Mucosa of descending colon (tissue), 3 donors: ENCODE measurements around the gene SLC13A4. TPM values are rescaled to one million over a fixed set of nuclear protein-coding genes. Genes with fewer than 3 reads are reported as not detected.
A peak's percentile ranks its signal among the peaks of the same experiment; 100 is the strongest.

ENCODE experiments used
- ATAC-seq: fragments of 200-7000 bp; cut with Tn5 transposase; one replicate; pipeline ENCODE4 v1.9.1; 2020; ENCODE audit warnings: mild to moderate bottlenecking, moderate library complexity
- DNase-seq, 3 donors: peaks; one replicate each; pipeline ENCODE4 v3.0.0-alpha.2; 2020
- H3K36me3 ChIP-seq: fragments of 200-600 bp; one replicate; pipeline ENCODE4 v1.8.0; 2021; ENCODE audit warnings: low read depth, mild to moderate bottlenecking
- H3K4me1 ChIP-seq: fragments of 200-600 bp; one replicate; pipeline ENCODE4 v1.8.0; 2021; ENCODE audit warnings: low read depth, mild to moderate bottlenecking
- H3K4me3 ChIP-seq: fragments of 200-600 bp; one replicate; pipeline ENCODE4 v1.8.0; 2021; ENCODE audit warnings: mild to moderate bottlenecking
- H3K9me3 ChIP-seq: fragments of 200-600 bp; one replicate; pipeline ENCODE4 v1.8.0; 2021; ENCODE audit warnings: mild to moderate bottlenecking
- CTCF ChIP-seq: fragments of 200-600 bp; IDR thresholded peaks from one replicate; pipeline ENCODE4 v1.8.0; 2022; ENCODE audit warnings: antibody characterized with exemption, mild to moderate bottlenecking
- intact Hi-C, 2 donors: fragments of 100-400 bp; cut with DNase I in 1 of 2; cut with micrococcal nuclease in 1 of 2; formaldehyde crosslinking; loops; one replicate each; pipeline versions ENCODE4 v1.11.0 to v1.11.1; 2022; cut with DNase I, micrococcal nuclease
- total RNA-seq, 3 donors: library from RNA; stranded (reverse); fragmentation: NEBNext Ultra II Directional in 2 of 3; extraction: Animal tissue kit (Norgen Biotek cat#: 25700) in 2 of 3; gene quantifications; one replicate each; pipeline versions ENCODE4 v1.2.1 to v1.2.4, GENCODE V29; 2021 to 2023
- donor health status: DM: no; HTN: no; CAD: no; lungs with moderate emphysema.
- donor health status: DM: no; HTN: no; CAD: no.
- donor health status: DM: no; HTN: yes; CAD: no.

The SLC13A4 gene
- total RNA-seq, 3 donors from 2014 or later: not detected

DNA sequence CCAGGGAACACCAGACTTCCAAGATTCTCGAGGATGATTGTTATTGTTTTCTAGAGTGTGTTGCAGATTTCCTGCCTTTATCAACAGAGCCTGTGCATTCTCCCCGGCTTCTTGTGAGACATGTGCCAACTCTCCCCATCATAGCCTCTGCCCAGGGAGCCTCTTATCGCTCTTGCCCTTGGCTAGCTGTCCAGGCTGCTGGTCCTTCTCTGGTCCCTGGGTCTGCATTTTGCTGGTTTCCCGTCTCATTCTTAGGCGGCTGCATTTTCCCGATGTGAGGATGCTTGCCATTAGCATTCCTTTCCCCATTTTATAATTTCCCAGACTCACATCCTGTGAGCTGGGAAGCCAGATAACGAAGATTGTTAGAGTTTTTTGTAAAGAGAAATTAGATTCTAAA is 15.2 kb downstream of the SLC13A4 start:
- H3K9me3 ChIP-seq: no peaks in the 10 kb centered on the region
- ATAC-seq (no peak), DNase-seq (no peak)
- no peaks in the 10 kb centered on the region for H3K36me3 ChIP-seq
- no peak for TF ChIP-seq CTCF
- H3K4me3 ChIP-seq: no peak overlapping the region
- intact Hi-C loops: no loop called here
- H3K4me1 ChIP-seq: no peaks in the 10 kb centered on the region

DNA sequence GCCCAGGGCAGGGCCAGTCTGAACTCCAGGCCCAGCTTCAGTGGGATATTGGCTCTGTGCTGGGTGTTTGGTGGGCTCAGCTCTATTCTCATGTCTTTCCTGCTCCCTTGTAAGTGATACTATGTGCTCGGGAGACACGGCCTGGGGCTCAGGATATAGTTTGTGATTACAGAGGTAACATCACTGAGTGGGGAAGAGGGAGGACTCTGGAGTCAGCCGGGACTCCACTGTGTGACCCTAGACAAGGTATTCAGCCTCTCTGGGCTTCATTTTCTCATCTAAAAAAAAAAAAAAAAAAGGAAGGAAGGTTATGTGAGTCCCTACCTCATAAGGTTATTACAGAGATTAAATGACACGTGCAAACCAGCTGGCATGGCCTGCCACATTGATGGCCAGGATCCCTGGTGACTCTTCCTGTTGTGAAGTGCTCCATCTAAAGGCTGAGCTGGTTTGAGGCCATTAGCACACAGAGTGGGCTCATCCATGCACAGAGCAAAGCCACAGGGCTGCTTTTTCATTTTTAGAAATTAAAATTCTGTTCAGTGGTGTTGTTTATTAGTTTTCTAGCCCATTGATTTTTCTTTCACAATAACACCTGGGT is 15.7 kb downstream of the SLC13A4 start:
- H3K9me3 ChIP-seq: no peaks in the 10 kb centered on the region
- no peak for TF ChIP-seq CTCF
- H3K4me3 ChIP-seq: no peak overlapping the region
- ATAC-seq (no peak), DNase-seq (no peak)
- H3K36me3 ChIP-seq: no peaks in the 10 kb centered on the region
- intact Hi-C loops: no loop called here
- no peaks in the 10 kb centered on the region for H3K4me1 ChIP-seq

DNA sequence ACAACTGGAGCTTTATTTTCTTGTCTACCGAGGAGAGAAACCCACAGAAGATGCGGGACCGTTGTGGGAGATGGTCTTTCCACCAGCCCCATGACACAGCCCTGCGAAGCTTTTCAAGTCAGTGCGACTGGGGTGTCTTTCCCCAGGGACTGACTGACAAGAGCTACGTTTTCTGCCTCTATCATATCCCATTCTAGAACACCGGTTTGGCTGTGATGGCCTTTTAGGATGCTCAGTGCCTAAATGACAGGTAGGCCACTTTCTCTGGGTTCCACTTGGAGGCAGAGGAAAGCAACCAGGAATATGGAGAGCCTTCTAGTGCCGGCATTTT is 16.9 kb downstream of the SLC13A4 start:
- Histone ChIP-seq H3K36me3 (no peaks in the 10 kb centered on the region), H3K4me1 (no peaks in the 10 kb centered on the region), H3K9me3 (no peaks in the 10 kb centered on the region), H3K4me3 (no peak overlapping the region)
- intact Hi-C loops: no loop called here
- ATAC-seq (no peak), DNase-seq (no peak)
- TF ChIP-seq CTCF: no peak

GRCh38 chr7:135710417-135711138 is 17.4 kb downstream of the SLC13A4 start:
- peak; percentile 44 for TF ChIP-seq CTCF
- DNase-seq (peak in 1 of 3 donors; percentile 3), ATAC-seq (peak; percentile 43)
- intact Hi-C loops: no loop called here
- no peaks in the 10 kb centered on the region for H3K4me1 ChIP-seq
- H3K36me3 ChIP-seq: no peaks in the 10 kb centered on the region
- H3K4me3 ChIP-seq: no peak overlapping the region
- no peaks in the 10 kb centered on the region for H3K9me3 ChIP-seq

- intact Hi-C loops: no loop called here
- no peak for TF ChIP-seq CTCF
- DNase-seq (no peak), ATAC-seq (no peak)
- no peaks in the 10 kb centered on the region for H3K9me3 ChIP-seq
- no peak overlapping the region for H3K4me3 ChIP-seq
- H3K4me1 ChIP-seq: no peaks in the 10 kb centered on the region
- H3K36me3 ChIP-seq: no peaks in the 10 kb centered on the region
Measured at GRCh38 chr7:135709508-135709907, 18.5 kb downstream of the SLC13A4 start.
